GM21390 (cell line): ENCODE results near the gene GABRB2.

Experiments used
- ATAC-seq: cut with Tn5 transposase; IDR thresholded peaks from one replicate; pipeline ENCODE4 v1.9.1; 2021; ENCODE audit not compliant: unreplicated experiment

Gene GABRB2

DNA sequence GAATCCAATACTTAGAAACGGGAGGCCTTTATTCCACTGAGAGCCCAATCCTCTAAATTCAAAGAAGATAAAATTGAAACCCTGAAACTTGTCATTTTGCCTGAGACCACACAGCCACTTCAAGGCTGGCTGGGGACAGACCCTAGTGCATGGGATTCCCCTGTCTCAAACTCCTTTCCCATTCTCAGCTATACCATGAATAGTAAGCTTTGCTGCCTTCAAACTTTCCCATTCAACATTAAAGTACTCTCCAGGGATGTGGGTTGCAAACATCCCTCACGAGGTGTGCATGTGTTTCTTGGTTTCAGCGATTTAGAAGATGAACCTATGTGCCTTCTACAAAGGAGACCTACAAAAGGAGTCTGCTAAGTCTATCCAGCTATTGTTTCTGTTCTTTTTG, 64.6 kb downstream of the GABRB2 start:
- ATAC-seq = no peak

GRCh38 chr5:161471211-161471950, 75.1 kb downstream of the GABRB2 start:
- no peak for ATAC-seq

- no peak for ATAC-seq
Observed at GRCh38 chr5:161467703-161468102, 78.8 kb downstream of the GABRB2 start.

- no peak for ATAC-seq
Observed at GRCh38 chr5:161460741-161461140, 85.8 kb downstream of the GABRB2 start.

GRCh38 chr5:161446655-161447054, 99.9 kb downstream of the GABRB2 start:
- no peak for ATAC-seq

DNA sequence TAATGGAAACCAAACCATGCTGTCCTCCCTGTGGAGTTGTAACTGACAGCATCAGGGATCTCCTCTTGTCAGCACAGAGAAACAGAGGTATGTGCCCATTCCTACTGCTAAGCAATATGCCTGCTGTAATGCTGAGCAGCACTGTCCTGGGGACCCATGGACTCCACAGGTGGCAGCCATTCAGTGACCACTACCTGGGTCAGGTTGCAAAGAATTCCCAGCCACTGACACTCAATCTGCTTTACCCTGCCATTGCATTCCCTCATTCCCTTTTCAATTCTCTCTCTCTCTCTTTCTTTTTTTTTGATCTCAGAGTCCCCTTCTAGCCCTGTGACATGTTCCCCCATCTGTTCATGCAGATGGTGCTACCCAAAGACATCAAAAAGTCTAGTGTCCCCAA, 104.1 kb downstream of the GABRB2 start:
- ATAC-seq = no peak

GRCh38 chr5:161432798-161433197, 113.7 kb downstream of the GABRB2 start:
- ATAC-seq = no peak

- no peak for ATAC-seq
Observed at GRCh38 chr5:161431963-161432362, 114.6 kb downstream of the GABRB2 start.

GRCh38 chr5:161421067-161421466, 125.5 kb downstream of the GABRB2 start:
- ATAC-seq = no peak

GRCh38 chr5:161420521-161420920, 126.0 kb downstream of the GABRB2 start:
- ATAC-seq = no peak

DNA sequence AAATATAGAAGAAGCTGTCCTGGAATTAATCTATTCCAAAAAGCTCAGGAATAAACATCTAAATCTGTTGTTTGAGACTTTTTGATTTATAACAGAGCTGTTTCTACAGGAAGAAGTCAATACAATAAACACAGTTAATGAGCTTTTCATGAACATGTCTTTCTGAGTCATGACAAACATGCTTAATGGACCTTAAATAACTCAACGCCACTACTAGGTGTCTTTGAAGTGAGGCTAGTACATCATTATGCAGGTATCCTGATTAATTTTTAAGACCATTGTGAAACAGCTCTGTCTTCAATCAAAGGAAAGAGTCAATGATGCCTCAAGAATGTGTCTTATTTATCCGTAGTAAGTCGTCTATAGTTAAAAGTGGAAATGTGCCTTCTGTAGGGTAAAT, 131.6 kb downstream of the GABRB2 start:
- no peak for ATAC-seq

GRCh38 chr5:161414037-161414436, 132.5 kb downstream of the GABRB2 start:
- no peak for ATAC-seq

DNA sequence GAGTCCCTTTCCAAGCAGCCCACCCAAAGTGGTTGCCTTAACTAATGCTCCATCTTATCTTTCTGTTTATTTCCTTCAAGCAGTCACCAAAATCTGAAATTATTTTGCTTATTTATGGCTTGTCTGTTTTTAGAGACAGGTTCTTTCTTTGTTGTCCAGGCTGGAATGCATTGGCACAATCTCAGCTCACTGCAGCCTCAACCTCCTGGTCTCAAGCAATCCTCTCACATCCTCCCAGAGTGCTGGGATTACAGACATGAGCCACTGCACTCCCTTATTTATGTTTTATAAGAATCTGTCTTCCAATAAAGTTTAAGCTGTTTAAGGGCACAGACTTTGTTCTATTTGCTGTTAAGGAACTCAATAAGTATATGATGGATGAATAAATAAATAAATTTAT, 133.7 kb downstream of the GABRB2 start:
- ATAC-seq = no peak

DNA sequence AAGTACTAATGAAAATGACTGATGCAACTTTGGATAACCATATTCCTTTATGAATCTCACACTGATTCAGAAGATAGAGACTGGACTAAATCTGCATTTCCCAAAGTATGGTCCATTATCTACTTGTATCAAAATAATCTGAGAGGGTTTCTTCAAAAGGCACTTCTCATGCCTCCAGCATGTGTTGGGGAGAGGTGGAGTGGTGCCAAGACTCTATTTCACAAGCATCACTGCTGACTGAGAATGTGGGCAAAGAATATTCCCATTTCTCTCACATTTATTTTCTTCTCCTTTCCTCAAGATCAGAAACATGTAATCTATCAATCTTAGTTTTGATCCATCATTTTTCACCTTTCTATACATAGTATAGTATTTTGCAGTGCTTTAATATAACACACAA, 135.4 kb downstream of the GABRB2 start:
- ATAC-seq = no peak

GRCh38 chr5:161410640-161411039, 135.9 kb downstream of the GABRB2 start:
- no peak for ATAC-seq

DNA sequence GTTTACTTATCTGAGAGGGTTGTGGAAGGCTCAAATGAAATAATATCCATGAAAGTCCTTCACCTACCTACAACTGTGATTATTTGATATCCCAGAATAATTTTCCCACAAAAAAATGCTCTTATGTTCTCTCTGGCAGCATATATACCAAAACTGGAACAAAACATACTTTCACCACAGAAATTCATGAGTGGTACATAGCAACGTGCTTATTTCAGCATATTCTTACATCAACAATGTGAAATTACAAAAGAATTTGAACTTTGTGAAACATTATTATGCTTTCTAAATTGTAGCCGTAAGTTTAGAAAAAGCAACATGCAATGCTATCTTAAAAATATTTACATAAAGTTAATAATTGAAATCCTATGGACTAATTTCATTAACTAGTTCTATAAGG, 137.1 kb downstream of the GABRB2 start:
- no peak for ATAC-seq

DNA sequence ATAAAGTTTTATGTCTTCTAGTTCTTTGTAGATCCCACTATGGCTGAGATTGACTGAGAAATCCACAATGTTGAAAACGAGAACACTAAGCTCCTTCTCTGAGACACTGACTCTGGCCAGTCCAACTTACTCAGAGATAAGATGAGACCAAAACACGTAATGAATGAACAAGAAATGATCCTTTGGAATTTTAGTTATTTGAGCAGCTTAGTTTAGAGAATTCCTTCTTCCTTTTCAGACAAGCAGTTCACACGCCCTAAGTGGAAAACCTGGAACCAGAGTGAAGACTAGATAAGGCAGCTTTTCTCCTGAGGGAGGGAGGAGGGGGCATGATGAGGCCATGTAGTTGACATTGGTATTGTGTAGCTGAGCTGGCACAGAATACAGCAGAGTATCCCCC, 139.6 kb downstream of the GABRB2 start:
- no peak for ATAC-seq

- no peak for ATAC-seq
Observed at GRCh38 chr5:161403996-161404395, 142.5 kb downstream of the GABRB2 start.

- ATAC-seq = no peak
Observed at GRCh38 chr5:161403121-161403520, 143.4 kb downstream of the GABRB2 start.

DNA sequence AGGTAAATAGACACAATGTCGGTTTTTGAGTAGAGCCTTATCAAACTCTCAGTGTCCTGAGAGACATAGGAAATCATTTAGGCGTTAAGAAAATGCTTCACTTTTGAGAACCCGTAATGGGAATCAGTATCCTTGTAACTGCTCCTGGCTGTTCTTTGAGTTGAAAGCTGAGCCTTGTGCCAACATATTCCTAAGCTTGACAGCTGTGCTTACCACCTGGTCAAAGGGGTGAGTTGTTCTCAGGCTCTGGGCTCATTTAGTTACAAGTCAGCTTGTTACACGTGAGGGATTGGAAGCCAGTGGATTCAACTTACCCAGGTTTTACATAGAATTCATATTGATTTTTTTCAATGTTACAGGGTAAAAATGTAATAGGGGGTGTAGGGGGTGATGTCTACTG, 145.9 kb downstream of the GABRB2 start:
- ATAC-seq = no peak

- ATAC-seq = no peak
Observed at GRCh38 chr5:161399996-161400562, 146.4 kb downstream of the GABRB2 start.

DNA sequence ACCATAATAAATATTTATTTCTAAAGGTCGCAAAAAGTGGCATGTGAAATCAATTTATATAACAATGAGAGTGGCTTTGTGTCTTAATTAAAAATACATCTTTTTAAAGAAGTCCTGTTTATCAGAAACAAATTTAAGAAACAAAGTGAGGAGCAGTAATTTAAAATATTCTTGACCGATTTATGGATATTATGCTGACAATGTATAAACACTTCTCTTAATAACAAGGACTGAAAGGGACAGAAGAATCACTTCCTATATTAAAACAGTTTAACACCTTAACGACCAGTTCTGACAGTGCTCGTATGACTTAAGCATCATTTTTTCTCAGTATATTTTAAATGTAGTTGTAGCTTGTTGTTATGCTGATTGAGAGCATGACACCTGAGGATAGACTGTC, 149.1 kb downstream of the GABRB2 start:
- no peak for ATAC-seq

DNA sequence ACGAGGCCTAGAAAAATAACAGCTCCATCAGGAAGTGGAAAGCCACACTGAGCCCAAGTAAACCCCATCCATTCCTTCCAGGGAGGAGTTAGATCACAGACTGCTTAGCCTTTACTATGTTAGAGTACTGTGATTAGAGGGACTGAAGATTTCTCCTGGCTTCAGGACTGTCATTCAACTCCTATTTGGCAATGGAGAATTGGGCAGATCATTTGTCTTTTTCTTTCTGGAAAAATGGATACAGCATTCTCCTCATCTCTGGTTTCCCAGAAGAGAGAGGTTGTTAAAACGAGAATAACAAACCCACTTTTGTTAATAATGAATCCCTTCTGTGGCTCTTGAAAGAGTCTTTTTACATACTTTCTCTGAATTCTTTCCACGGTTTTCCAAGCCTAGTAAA, 150.4 kb downstream of the GABRB2 start:
- no peak for ATAC-seq
